ENCODE measurements around the gene KANSL1. TPM values are rescaled to one million over a fixed set of nuclear protein-coding genes. Genes with fewer than 3 reads are reported as not detected.

The KANSL1 gene
- total and polyA plus RNA-seq, 2 experiments from 2014 or later, result 37.3 to 84.3 TPM

- WGBS (ENCODE audit: low lambda C conversion rate, missing lambda C conversion rate), result 62% methylated on average over 7 of the region's 7 CpGs
- TF ChIP-seq EZH2phosphoT487 (IDR thresholded peaks at IDR 0.05; ENCODE audit: low read depth, severe bottlenecking, unreplicated experiment) (no peak), EZH2 (IDR thresholded peaks at IDR 0.05; ENCODE audit: borderline replicate concordance) (no peak), CTCF (IDR thresholded peaks at IDR 0.05; ENCODE audit: poor library complexity) (no peak)
- no peak overlapping the region for H3K27ac ChIP-seq
Observed at GRCh38 chr17:46002973-46003316, 190.3 kb downstream of the KANSL1 start.

GRCh38 chr17:46002311-46002972, 190.8 kb downstream of the KANSL1 start:
- Histone ChIP-seq H3K27ac (no peak overlapping the region), H3K79me2 (no peaks in the 10 kb centered on the region), H3K9me2 (replicated peaks; ENCODE audit: insufficient read depth) (no peaks in the 10 kb centered on the region), H3K9me3 (ENCODE audit: low read depth) (no peaks in the 10 kb centered on the region), H3K4me2 (no peak overlapping the region), H4K20me1 (ENCODE audit: insufficient read depth, poor library complexity, severe bottlenecking) (no peaks in the 10 kb centered on the region), H3K4me3 (no peak overlapping the region), H3K36me3 (replicated peaks; ENCODE audit: insufficient read depth, low read depth) (no peaks in the 10 kb centered on the region), H3K4me1 (ENCODE audit: insufficient read depth) (peaks cover 10% of the 10 kb centered on the region), H2AFZ (no peak overlapping the region), H3K27me3 (no peaks in the 10 kb centered on the region)
- WGBS (ENCODE audit: low lambda C conversion rate, missing lambda C conversion rate), result 37% methylated on average over 7 of the region's 8 CpGs
- TF ChIP-seq EZH2 (IDR thresholded peaks at IDR 0.05; ENCODE audit: borderline replicate concordance) (no peak), EZH2phosphoT487 (IDR thresholded peaks at IDR 0.05; ENCODE audit: low read depth, severe bottlenecking, unreplicated experiment) (no peak), CTCF (IDR thresholded peaks at IDR 0.05; ENCODE audit: poor library complexity) (peak; percentile 91)
- DNase-seq (ENCODE audit: low spot score), result peak; percentile 80

More at GRCh38 chr17:46002973-46003316, 190.3 kb downstream of the KANSL1 start:
- Histone ChIP-seq H3K4me2 (no peak overlapping the region), H3K4me1 (ENCODE audit: insufficient read depth) (peaks cover 10% of the 10 kb centered on the region), H3K4me3 (no peak overlapping the region), H3K79me2 (no peaks in the 10 kb centered on the region), H3K9me2 (replicated peaks; ENCODE audit: insufficient read depth) (no peaks in the 10 kb centered on the region), H3K27me3 (no peaks in the 10 kb centered on the region), H2AFZ (no peak overlapping the region), H3K36me3 (replicated peaks; ENCODE audit: insufficient read depth, low read depth) (no peaks in the 10 kb centered on the region), H4K20me1 (ENCODE audit: insufficient read depth, poor library complexity, severe bottlenecking) (no peaks in the 10 kb centered on the region), H3K9me3 (ENCODE audit: low read depth) (no peaks in the 10 kb centered on the region)
- DNase-seq (ENCODE audit: low spot score), result no peak

GRCh38 chr17:46001390-46002310, 191.6 kb downstream of the KANSL1 start:
- Histone ChIP-seq H3K27ac (no peak overlapping the region), H3K79me2 (no peaks in the 10 kb centered on the region), H2AFZ (no peak overlapping the region), H3K4me1 (ENCODE audit: insufficient read depth) (peaks cover 10% of the 10 kb centered on the region), H3K36me3 (replicated peaks; ENCODE audit: insufficient read depth, low read depth) (no peaks in the 10 kb centered on the region), H4K20me1 (ENCODE audit: insufficient read depth, poor library complexity, severe bottlenecking) (no peaks in the 10 kb centered on the region), H3K4me3 (no peak overlapping the region), H3K9me3 (ENCODE audit: low read depth) (no peaks in the 10 kb centered on the region), H3K9me2 (replicated peaks; ENCODE audit: insufficient read depth) (no peaks in the 10 kb centered on the region), H3K27me3 (no peaks in the 10 kb centered on the region), H3K4me2 (no peak overlapping the region)
- no peak for DNase-seq (ENCODE audit: low spot score)
- WGBS (ENCODE audit: low lambda C conversion rate, missing lambda C conversion rate), result 78% methylated on average over 13 of the region's 13 CpGs
- TF ChIP-seq EZH2phosphoT487 (IDR thresholded peaks at IDR 0.05; ENCODE audit: low read depth, severe bottlenecking, unreplicated experiment) (no peak), EZH2 (IDR thresholded peaks at IDR 0.05; ENCODE audit: borderline replicate concordance) (no peak), CTCF (IDR thresholded peaks at IDR 0.05; ENCODE audit: poor library complexity) (no peak)

All from hepatocyte (in vitro differentiated cells).